Prostate gland (tissue), 2 donors: Measurements from ENCODE around the gene SNTN. TPM values are rescaled to one million over a fixed set of nuclear protein-coding genes. Genes with fewer than 3 reads are reported as not detected.

ENCODE experiments used
- DNase-seq: peaks from one replicate; pipeline ENCODE4 v3.0.0-alpha.2; 2019; ENCODE audit warnings: low spot score
- H3K27ac ChIP-seq, 2 donors: fragments of 200-600 bp; sonication (generic); 2 replicates each; pipeline ENCODE4 v1.5.1; 2017 to 2019
- H3K27me3 ChIP-seq: fragments of 200-600 bp; sonication (generic); replicated peaks from 2 replicates; pipeline ENCODE4 v1.5.1; 2019; ENCODE audit not compliant: insufficient read depth
- H3K36me3 ChIP-seq, 2 donors: fragments of 200-600 bp; sonication (generic); 1 replicate in 1 of 2; 2 replicates in 1 of 2; pipeline versions ENCODE4 v1.5.1 to v1.8.1; 2017 to 2019
- H3K4me1 ChIP-seq: fragments of 200-600 bp; sonication (generic); replicated peaks from 2 replicates; pipeline ENCODE4 v1.5.1; 2019
- H3K4me3 ChIP-seq, 2 donors: fragments of 200-600 bp; sonication (generic); 2 replicates each; pipeline ENCODE4 v1.5.1; 2017 to 2019
- H3K9me3 ChIP-seq: fragments of 200-600 bp; sonication (generic); 2 replicates; pipeline ENCODE4 v1.5.1; 2017
- CTCF ChIP-seq, 4 experiments: fragments of 200-600 bp in 2 of 4; fragments of 450-650 bp in 2 of 4; sonication (generic) in 2 of 4; IDR thresholded peaks; 1 replicate in 3 of 4; 2 replicates in 1 of 4; pipeline ENCODE4 v1.5.1; 2016 to 2019; ENCODE audit warnings: antibody characterized with exemption in 4 of 4, mild to moderate bottlenecking in 2 of 4, moderate library complexity in 2 of 4
- POLR2A ChIP-seq: fragments of 450-650 bp; IDR thresholded peaks from one replicate; pipeline ENCODE4 v1.6.1; 2016; ENCODE audit warnings: antibody characterized with exemption, mild to moderate bottlenecking
- POLR2AphosphoS5 ChIP-seq: sonication (generic); formaldehyde crosslinking; IDR thresholded peaks from one replicate; pipeline ENCODE4 v1.6.1; 2017; ENCODE audit warnings: antibody characterized with exemption
- WGBS: methylation state at CpG from one replicate; pipeline ENCODE4 v1.1.5; 2018; 5-methylcytosine and 5-hydroxymethylcytosine counted together
- intact Hi-C: fragments of 100-400 bp; cut with DNase I; formaldehyde crosslinking; loops from one replicate; pipeline ENCODE4 v1.14.2; 2022
- total RNA-seq, 2 donors: library from RNA; depleted of rRNA; stranded (reverse); fragments of >200 nt; gene quantifications; one replicate each; pipeline ENCODE4 v1.1.0, GENCODE V29; 2016

Gene SNTN
- total RNA-seq, 2 donors from 2014 or later, result not detected

DNA sequence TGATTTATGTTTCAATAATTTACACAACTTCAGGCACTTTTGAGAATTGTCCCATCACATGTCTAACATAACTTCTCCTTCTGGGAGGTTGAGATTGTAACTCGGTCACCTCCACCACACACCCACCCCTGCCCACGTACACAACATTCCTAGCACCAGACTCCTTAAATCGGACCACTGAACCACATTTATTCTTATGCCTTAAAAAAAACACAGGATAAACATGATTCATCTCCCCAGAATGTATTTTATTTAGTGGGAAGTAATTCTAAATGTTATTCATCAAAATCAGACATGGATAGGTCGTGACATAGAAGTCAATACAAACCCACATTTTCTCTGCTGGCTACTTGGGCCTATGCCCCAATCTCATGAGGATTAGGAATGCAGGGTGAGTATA, 3.0 kb downstream of the SNTN start:
- no peak overlapping the region for H3K27ac ChIP-seq
- 80% methylated on average over 4 of the region's 4 CpGs for WGBS

GRCh38 chr3:63656786-63657185, 4.3 kb downstream of the SNTN start:
- Histone ChIP-seq H3K27ac (no peak overlapping the region), H3K4me1 (no peaks in the 10 kb centered on the region), H3K27me3 (no peaks in the 10 kb centered on the region), H3K36me3 (no peaks in the 10 kb centered on the region), H3K4me3 (no peak overlapping the region), H3K9me3 (no peaks in the 10 kb centered on the region)
- no peak for DNase-seq
- intact Hi-C loops, result no loop called here
- no peak for TF ChIP-seq CTCF (IDR thresholded peaks at IDR 0.05)
- no peak for TF ChIP-seq POLR2AphosphoS5
- no peak for TF ChIP-seq POLR2A
- WGBS, result 87% methylated on average over 6 of the region's 6 CpGs

More for the DNA sequence above, 3.0 kb downstream of the SNTN start:
- DNase-seq, result no peak
- Histone ChIP-seq H3K4me1 (no peaks in the 10 kb centered on the region), H3K36me3 (no peaks in the 10 kb centered on the region), H3K4me3 (no peak overlapping the region), H3K9me3 (no peaks in the 10 kb centered on the region), H3K27me3 (no peaks in the 10 kb centered on the region)
- intact Hi-C loops, result no loop called here
- TF ChIP-seq POLR2AphosphoS5 (no peak), POLR2A (no peak), CTCF (IDR thresholded peaks at IDR 0.05) (no peak)

DNA sequence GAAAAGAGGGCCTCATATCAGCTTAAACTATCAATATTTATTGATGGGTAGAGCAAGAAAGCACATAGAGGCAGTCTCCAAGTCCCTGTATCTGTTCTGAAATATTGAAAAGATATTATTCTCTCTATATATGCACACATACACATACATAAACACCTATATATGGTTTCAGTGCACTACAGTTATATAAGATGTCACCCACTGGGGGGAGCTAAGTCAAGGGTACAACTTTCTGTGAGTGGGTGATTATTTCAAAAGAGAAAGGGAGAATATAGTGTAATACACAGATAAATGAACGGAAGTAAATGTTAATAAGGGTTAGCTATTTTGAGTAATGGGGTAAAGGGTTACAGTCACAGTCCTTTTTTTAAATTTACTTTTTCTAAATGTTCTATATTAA, 8.8 kb downstream of the SNTN start:
- no peak for DNase-seq
- Histone ChIP-seq H3K4me1 (no peaks in the 10 kb centered on the region), H3K9me3 (no peaks in the 10 kb centered on the region), H3K4me3 (no peak overlapping the region), H3K27me3 (no peaks in the 10 kb centered on the region), H3K27ac (no peak overlapping the region), H3K36me3 (no peaks in the 10 kb centered on the region)
- 78% methylated on average over 1 of the region's 1 CpG for WGBS
- TF ChIP-seq CTCF (IDR thresholded peaks at IDR 0.05) (no peak), POLR2AphosphoS5 (no peak), POLR2A (no peak)
- intact Hi-C loops, result no loop called here

DNA sequence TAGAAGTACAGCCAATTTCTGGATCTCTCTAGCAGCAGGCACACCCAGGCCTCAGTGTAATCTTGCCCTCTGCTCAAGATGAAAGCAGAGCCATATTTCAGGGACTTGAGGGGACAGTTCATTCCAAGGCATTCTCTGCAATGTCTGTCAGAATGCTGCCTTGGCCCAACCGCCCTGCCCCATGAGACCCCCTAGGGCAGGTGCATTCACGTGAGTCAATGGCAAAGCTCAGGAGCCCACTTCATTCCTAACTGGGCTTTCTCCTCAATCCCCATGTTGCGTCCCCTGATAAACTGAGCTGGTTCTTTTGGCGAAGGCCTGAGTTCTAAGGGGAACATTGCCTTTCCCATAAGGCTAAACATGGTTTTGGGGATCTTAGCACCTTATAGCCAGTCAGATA, 9.5 kb downstream of the SNTN start:
- intact Hi-C loops, result no loop called here
- WGBS, result 95% methylated on average over 4 of the region's 4 CpGs

More for the DNA sequence above, 9.5 kb downstream of the SNTN start:
- no peak for DNase-seq
- Histone ChIP-seq H3K4me3 (no peak overlapping the region), H3K9me3 (no peaks in the 10 kb centered on the region), H3K27me3 (no peaks in the 10 kb centered on the region), H3K4me1 (no peaks in the 10 kb centered on the region), H3K36me3 (no peaks in the 10 kb centered on the region), H3K27ac (no peak overlapping the region)
- TF ChIP-seq POLR2A (no peak), POLR2AphosphoS5 (no peak), CTCF (IDR thresholded peaks at IDR 0.05) (no peak)
